MV-4-11 (cell line): ENCODE measurements around the gene ACVR1B.

Experiments used
- DNase-seq: peaks from one replicate; lab custom pipeline; 2025; lab: John Stamatoyannopoulos, UW

ACVR1B gene

GRCh38 chr12:51942501-51943000 is 8.9 kb upstream of the ACVR1B start:
- DNase-seq: no peak

GRCh38 chr12:51943346-51943745 is 8.2 kb upstream of the ACVR1B start:
- no peak for DNase-seq

- DNase-seq: no peak
Observed at GRCh38 chr12:51944608-51945233, 6.8 kb upstream of the ACVR1B start.

GRCh38 chr12:51947246-51947996 is 4.1 kb upstream of the ACVR1B start:
- no peak for DNase-seq

GRCh38 chr12:51948066-51948465 is 3.4 kb upstream of the ACVR1B start:
- no peak for DNase-seq

- no peak for DNase-seq
Observed at GRCh38 chr12:51949342-51950030, 2.0 kb upstream of the ACVR1B start.

GRCh38 chr12:51950682-51951198 is 759 bp upstream of the ACVR1B start:
- no peak for DNase-seq

GRCh38 chr12:51951843-51952722 is 584 bp downstream of the ACVR1B start:
- DNase-seq: no peak

GRCh38 chr12:51953089-51953488 is 1.6 kb downstream of the ACVR1B start:
- no peak for DNase-seq

- no peak for DNase-seq
Observed at GRCh38 chr12:51953864-51954263, 2.4 kb downstream of the ACVR1B start.

GRCh38 chr12:51954561-51955361 is 3.3 kb downstream of the ACVR1B start:
- peak; percentile 64 for DNase-seq

- no peak for DNase-seq
Observed at GRCh38 chr12:51955702-51956101, 4.2 kb downstream of the ACVR1B start.

GRCh38 chr12:51958542-51958941 is 7.0 kb downstream of the ACVR1B start:
- DNase-seq: no peak

- no peak for DNase-seq
Observed at GRCh38 chr12:51959211-51959610, 7.7 kb downstream of the ACVR1B start.

- no peak for DNase-seq
Observed at GRCh38 chr12:51959921-51960320, 8.4 kb downstream of the ACVR1B start.

GRCh38 chr12:51960488-51960887 is 9.0 kb downstream of the ACVR1B start:
- no peak for DNase-seq

GRCh38 chr12:51960890-51961289 is 9.4 kb downstream of the ACVR1B start:
- DNase-seq: no peak

GRCh38 chr12:51961834-51962233 is 10.3 kb downstream of the ACVR1B start:
- DNase-seq: no peak

GRCh38 chr12:51962737-51963136 is 11.2 kb downstream of the ACVR1B start:
- DNase-seq: no peak

GRCh38 chr12:51963477-51963876 is 12.0 kb downstream of the ACVR1B start:
- no peak for DNase-seq

- no peak for DNase-seq
Observed at GRCh38 chr12:51969643-51970042, 18.1 kb downstream of the ACVR1B start.
